HG03565 (cell line): ENCODE data around the gene SMG6.
"Not testable (repeated sequence)": the region's sequence is repeated elsewhere in the genome, so short reads cannot be mapped to it uniquely, and the experiment has no call there.

Source experiments
- ATAC-seq: cut with Tn5 transposase; IDR thresholded peaks from one replicate; pipeline ENCODE4 v1.9.1; 2021; ENCODE audit warnings: mild to moderate bottlenecking, moderate library complexity; ENCODE audit not compliant: unreplicated experiment

The SMG6 gene

DNA sequence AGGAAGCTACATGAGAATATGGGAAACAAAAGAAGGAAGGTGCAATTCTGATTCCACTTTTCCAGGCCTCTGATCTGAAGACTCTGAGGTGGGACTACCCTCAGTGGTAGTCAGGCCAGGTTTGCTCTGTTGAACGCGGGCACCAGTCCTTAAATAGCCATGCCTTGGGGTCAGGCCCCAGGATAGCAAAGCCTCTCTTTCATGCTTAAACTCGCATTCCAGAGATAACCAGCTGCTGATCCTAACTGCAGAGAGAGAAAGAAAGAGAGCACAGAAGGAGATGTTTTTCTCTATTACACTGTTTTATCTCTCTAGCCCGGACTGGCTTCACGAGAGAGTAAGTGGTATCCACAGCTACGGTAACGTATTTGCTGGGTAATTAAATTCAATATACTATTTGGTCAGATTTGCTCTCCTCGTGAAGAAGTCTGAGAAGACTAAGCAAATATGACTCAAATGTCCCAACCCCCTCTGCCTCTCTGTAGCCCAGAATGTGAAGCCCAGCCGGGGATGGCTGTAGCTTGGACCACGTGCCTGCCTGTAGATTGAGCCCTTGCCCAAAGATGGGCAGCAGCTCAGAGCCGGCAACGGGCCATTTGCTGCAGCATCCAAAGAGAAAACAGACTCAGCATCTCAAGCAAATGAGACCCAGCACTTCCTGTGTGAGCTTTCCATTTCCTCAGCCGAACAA is 122.2 kb downstream of the SMG6 start:
- ATAC-seq = no peak

DNA sequence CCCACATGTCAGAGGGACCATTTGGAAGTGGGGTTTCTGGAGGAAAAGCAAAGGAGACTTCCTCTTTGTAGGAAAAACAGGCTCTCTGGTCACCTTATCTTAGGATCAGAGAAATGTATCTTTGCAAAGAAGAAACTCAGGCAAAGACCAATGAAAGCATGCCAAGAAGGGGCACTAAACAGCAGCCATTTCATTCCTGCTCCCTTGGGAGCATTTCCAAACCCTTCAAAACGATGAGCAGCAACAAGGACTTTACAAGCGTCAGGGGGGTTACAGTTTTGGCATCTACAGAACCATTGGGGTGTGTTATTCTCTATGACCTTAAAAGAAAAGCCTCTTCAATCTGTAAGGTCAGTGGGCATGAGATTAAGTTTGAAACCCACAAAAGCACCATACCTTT is 122.8 kb downstream of the SMG6 start:
- ATAC-seq = no peak

DNA sequence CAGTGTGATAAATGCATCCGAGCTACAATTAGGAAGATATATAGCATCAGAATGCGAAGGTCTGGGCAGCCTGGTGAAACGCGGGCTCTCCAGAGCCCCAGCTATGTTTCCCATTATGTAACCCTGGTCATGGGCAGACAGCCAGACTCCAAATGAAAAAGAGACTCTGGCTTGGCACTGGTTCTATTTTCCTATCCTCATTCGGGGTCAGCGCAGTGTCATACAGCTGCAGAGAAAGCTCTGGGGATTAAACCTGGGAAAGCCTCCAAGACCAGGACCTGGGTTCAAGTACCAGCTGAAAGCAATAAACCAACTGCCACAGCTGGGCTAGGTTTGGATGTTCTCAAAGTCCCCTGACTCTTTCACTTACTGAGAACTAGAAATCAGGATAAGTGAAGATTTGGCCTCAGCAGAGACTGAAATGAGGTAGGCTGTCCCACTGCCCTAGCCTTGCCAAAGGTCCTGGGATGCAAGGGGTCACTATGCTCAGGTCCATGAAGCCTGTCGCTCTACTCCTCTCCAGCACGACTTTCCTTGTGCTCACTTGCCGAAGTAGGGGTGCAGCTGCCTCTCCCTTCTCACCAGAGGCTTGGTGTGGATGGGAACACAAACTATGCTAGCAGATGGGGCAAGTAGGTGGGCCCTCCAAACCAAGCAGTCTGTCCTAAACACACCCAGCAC is 123.8 kb downstream of the SMG6 start:
- no peak for ATAC-seq

DNA sequence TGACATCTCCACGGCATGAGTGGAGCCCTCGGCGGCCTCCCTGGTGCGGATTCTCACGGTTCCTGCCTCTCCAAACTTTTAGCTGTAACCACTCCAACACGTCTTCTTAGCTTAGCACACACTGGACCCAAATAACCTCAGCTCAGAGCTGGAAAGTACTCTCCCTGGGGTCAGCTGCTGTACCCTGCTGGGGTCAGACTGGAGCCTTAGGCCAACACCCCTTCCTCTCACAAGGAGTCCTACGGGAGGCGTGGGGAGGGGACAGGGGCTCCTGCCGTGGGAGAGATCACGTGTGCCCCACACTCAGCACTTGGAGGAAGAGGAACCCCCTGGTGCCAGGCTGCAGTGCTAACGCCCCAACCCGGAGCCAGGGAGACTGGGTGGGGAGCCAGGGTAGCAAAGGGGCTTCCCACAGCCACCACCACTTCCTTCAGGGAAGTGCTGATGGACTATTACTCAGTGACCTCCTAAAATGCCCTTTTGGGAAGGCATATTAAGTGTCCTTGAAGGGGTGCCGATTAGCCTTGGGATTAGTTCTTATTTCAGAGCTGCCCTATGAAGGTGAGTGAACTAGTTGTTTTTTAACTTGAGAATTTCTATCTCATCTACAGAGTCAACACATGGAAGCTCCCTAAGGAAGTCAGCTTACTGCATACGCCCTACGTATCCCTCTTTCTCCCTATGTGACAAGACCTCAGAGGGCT is 124.6 kb downstream of the SMG6 start:
- no peak for ATAC-seq

DNA sequence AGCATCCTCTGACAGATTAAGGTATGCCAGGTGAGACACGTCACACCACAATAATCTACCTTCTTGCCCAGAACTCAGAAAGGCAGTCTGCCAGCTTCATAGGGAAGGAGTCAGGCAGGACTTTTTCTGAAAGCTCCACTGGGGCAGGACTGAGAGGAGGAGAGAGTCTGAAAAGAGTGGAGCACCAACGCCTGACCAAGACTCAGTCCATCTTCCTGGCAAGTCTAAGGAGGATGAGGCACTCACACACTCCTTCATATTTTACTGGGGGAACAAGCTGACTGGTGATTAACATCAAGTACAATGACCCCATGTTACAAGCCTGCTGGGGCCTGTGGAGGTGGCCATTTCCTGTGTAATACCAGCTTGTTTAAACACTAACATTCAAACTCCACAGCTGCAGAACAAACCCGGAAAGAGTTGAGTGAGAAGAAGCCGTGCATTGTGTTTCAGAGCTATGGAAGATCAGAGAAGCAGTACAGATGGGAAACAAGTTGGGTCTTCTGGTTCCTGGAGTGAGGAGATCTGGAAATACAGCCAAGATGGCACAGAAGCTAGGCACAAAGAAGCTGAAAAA is 126.3 kb downstream of the SMG6 start:
- no peak for ATAC-seq

DNA sequence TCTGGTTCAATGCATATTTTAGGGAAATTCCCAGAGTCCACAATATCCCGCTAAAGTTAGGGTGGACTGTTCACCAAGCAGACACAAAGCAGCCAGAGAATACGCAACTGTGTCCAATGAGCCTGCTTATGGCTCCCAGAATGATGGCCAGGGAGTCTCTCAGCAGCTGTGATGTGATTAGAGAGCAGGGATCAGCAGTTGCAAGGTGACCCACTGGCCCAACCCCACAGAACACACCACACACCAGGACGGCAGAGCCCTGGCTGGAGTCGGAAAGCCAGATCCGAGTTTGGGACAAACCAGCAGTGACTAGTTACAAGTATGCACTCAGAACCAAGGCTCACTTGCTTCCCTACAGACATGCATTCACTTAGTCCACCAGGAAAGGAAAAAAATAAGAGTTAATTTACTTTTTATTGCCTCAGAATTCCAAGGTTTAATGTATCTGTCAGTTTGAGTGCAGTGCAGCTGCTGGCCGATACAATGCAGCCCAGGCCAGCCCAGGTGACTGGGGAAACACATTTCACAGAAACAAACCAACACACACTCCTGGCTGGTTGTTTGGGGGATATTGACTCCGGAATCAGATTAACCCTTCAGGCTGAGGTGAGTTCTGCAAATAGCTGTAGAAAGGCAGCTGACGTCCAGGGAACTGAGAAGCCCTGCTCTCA is 127.0 kb downstream of the SMG6 start:
- ATAC-seq = no peak

DNA sequence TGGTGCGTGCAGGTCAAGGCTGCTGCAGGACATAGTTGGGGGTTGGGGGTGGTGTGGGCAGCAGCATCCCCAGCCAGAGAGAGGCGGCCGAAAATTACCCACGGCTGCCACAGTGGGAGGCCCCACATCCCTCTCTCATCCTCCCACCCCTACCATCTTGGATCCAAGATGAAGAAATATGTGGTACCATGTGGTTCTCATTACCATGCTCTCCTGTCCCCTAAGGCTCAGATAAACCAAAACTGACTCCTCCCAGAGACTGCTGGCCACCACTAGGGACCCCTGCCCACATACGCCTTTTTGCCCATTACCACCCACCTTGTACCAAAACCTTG is 128.3 kb downstream of the SMG6 start:
- no peak for ATAC-seq

DNA sequence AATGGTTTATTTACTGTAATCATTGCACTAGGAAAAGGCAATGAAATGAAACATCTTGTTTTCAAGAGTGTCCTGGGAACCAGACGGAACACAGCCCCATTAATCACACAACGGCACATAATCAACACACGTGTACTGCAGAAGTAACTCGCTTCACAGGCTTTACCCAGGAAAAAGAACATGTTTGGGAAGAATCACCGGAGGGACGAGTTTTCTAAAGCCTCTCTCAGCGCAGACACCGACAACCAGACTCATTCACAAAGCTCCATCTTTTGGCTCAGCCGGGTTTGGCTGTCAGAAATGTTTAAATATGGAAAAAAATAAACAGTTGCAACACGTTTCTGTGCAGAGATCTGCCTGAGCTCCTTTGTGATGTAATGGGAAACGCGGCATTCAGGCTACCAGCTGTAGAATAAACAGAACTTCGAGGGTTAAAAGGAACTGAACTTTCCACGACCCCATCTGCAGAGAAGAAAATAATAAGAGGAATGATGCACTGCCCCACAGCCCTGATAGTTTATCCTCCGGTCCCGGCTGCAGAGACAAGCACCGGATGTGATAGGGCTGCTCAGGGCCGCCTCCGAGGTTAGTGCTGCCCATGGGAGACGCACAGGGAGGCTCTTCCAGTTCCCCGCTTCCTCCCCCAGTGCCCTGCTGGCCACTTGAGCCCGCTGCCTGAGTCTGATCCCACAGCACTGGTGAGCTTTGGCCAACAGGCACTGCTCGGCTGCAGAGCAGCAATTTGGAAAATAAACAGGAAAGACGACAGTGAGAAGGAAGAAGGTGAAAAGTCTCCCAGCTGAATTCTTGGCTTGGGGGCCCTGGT is 128.9 kb downstream of the SMG6 start:
- no peak for ATAC-seq

DNA sequence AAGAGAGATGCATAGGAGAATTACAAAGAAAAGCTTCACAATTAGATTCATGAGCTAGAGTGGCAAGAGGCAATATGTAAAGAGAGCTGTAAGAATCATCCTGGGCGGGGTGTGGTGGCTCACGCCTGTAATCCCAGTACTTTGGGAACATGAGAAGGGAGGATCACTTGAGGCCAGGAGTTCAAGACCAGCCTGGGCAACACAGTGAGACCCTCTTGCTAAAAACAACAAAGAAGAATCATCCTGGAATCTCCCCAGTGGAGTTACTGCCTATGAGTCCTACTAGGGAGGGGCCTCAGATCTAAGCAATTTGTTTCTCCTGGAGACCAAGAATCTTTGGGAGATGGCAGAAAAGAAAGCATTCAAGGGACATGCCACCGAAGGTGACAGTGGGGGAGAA is 129.6 kb downstream of the SMG6 start:
- no peak for ATAC-seq

DNA sequence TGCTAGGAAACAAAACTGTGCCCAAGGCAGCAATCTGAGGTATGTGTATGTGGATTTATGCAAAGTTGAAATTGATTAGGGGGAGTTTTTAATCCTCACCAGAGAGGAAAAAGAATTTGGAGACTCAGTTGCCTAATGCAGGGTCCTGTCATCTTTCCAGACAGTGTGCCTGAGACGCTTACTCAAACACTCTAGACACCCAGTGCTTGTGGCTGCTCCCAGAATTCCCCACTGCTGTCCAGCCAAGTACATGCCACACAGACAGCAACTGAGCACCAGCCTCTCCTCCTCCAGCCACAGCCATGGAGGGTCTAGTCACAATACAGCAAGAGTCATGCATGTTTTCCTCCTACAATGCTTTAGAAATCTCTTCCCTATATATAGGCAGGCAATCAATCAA is 130.6 kb downstream of the SMG6 start:
- no peak for ATAC-seq

DNA sequence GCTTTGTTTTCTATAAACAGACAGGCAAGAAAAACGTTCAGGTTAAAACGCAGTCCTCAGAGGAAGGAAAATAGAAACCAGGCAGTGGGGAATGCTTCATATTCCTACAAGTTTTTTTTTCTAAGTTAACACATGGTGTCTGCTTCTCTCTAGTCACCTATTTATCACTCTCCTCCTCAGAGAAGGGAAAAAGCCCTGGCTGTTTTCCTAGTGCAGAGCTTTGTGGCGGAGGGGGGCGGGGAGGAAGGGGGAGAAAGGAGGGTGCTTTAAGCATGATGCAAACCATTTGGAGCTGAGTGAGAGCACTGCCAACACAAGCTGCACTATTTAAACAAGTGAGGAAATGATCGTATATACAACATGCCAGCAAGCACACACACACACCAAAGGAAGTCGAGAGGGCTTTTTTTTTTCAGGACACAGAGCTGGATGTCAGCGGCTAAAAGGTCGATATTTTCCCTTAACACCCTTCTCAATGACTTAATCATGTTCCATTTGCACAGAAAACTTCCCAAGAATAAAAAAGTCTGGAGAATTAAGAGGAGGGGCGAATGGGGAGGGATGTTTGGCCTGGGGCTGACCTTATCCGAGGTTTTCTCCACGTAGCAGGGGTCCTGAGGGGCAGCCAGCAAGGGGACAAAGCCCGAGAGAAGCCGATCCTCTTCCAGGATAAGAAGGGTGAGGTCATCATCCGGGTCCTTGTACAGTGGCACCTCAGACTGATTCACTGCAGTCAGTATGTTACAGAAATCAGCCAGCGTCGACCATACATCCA is 131.3 kb downstream of the SMG6 start:
- ATAC-seq = no peak

DNA sequence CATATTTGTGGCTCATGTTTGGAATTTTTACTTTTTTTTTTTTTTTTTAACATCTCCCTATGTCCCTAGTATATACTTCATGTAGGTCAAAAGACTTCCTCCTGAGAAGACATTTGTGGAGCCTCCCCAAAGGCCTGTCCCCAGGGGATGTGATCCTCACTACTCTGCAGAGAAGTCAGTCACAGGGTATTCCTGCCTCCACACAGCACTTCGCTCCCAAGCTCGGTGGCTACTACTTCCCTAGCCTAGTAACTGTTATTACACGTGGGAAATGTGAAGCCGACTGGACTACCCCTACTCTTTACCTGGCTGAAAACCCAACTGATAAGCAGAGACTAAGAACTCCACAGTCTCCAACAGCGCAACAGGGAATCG is 131.9 kb downstream of the SMG6 start:
- ATAC-seq = no peak

DNA sequence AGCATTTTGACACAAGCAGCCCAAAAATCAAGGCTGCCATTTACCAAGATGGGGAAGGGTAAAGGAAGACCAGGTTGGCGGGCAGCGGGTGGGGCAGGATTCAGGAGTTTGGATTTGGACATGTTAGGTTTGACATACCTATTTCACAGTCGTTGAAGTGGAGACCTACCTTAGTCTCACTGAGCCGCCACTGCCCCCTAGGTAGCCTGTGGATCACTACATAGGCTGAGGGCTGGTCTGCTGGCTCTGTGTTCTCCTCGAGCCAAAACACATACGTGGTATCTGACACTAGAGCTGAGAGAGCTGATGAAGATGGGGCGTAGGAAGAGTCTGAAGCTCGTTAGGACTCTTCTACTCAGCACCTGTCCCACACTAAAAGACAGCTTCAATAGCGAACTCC is 133.6 kb downstream of the SMG6 start:
- ATAC-seq = no peak

DNA sequence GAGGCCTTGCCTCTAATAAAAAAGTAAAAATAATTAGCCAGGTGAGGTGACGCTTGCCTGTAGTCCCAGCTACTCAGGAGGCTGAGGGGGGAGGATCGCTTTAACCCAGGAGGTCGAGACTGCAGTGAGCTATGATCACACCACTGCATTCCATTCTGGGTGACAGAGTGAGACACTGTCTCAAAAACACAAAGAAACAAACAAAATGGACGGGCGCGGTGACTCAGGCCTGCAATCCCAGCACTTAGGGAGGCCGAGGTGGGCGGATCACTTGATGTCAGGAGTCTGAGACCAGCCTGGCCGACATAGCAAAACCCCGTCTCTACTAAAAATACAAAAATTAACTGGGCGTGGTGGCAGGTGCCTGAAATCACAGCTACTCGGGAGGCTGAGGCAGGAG is 137.9 kb downstream of the SMG6 start:
- ATAC-seq = not testable (repeated sequence)

DNA sequence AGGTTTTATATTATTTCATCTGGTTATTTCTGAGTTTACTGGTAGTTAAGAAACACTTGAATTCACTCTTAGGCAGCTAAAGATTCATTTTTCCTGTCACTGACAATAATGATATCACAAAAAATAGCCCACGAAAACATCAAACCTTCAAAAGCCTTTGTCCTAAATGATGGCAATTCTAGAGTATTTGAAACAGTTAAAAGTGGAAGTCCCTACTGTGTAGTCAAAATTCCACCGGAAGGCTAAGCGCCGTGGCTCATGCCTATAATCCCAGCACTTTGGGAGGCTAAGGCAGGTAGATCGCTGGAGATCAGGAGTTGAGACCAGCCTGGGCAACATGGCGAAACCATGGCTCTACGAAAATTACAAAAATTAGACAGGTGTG is 145.2 kb downstream of the SMG6 start:
- no peak for ATAC-seq

DNA sequence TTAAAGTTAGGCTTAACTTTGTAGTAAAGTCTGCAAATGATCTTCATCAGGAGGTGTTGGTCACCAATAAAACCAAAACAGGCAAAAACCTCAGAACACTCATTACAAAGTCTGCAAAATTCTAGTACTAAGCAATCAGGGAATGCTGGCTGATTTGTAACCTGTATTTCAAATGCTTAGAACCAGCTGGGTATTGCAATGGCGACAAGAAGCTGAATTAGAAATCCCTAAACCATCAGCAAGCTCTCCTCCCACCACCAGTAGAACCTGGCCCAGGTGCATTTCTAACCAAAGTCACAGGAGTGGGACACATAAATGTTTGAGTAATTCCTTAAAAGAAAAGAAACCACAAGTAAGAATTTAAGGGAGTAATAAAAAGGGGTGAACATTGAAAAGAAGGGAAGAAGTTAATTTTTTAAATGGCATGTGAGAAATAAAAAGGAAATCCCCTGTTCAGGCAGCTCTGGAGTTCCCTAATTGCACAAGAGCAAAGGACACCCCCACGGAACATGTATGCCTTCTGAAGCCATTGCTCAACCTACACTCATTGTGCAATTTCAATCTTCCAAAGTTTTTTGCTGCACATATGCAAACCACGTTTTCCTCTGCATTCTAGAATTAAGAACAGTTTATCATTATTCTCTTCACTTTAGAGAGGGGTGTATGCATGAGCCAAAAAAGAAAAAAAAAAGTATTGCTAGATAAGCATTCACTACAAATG is 145.8 kb downstream of the SMG6 start:
- no peak for ATAC-seq

DNA sequence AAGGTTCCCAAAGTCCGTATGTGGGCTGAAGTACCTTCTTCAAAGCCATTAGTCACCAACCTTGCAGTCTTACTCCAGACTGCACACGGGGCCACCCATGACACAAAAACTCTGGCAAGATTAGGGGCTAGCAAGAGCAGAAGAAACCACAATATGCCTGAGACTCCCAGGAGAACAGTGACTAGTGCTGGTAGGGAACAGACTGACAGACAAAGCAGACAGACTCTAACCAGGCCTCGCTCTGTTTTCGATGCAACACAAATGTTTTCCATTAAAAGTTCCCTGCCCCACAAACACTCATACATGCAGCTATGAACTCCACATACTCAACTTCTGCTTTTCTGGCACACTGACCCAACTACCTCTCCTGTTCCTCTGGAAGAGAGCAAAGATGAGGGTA is 146.5 kb downstream of the SMG6 start:
- no peak for ATAC-seq

DNA sequence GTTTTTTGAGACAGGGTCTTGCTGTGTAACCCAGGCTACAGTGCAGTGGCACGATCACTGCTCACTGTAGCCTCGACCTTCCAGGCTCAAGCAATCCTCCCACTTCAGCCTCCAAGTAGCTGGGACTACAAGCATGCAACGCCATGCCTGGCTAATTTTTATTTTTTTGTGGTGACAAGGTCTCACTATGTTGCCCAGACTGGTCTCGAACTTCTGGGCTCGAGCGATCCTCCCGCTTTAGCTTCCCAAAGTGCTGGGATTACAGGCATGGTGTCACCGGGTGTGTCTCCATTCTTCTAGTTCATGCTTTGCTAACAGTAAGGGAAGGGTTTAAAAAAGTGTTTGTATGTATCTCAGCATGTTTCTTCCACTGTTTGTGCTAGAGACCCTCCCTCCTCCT is 146.9 kb downstream of the SMG6 start:
- no peak for ATAC-seq

DNA sequence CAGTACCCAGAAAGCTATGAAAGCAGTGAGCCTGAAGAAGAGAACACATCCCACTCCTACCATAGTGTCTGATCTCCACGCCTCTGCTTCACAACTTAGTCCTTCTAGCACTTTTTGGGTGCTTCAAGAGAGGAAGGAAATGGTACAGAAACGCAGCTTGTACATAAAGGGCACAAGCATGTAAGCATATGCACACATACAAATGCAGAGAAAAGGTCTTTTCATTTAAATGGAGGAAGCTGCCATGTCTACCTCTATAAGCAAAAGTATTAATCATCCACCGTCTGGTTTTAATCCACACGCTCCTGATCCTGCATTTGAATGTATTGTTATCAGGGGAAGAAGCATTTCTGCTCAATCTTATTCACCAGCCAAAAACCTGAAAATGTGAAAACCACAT is 148.0 kb downstream of the SMG6 start:
- no peak for ATAC-seq
